HG03457 (cell line): Measurements from ENCODE around the gene CYP3A7.
"Not testable (repeated sequence)": the region's sequence is repeated elsewhere in the genome, so short reads cannot be mapped to it uniquely, and the experiment has no call there.

Source experiments
- ATAC-seq: cut with Tn5 transposase; IDR thresholded peaks from one replicate; pipeline ENCODE4 v1.9.1; 2021; ENCODE audit warnings: moderate number of reproducible peaks; ENCODE audit not compliant: unreplicated experiment

CYP3A7 gene

DNA sequence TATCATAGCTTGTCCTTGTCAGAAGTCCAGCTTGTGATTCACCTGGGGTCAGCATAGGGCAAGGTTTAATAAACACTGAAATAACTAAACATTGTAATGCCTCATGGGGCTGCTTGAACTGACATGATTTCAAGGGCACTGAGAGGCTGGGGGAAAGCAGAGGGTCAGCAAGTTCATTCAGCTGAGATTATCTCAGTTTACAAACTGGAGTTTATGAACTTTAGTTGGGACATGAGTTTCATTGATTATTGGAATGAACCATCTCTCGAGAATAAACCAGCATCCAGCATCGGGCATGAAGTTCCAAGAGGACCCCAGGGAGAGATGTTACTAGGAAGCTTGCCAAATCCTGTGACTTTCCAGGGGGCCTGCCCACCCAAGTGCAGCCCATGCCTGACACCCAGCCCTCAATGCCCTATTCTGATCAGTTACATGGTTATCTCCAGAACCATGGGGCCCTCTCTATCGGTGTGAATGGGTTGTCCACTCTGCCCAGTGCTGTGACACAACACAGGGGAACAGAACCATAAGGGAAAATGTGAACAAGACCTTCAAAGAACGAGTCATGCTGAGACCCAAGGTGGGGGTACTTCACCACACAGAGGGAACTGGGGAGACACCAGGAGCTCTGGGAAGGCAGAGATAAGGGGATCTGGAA is 7.9 kb upstream of the CYP3A7 start:
- no peak for ATAC-seq

- ATAC-seq: no peak
These were observed 6.4 kb upstream of the CYP3A7 start for GRCh38 chr7:99741441-99741795.

- ATAC-seq: no peak
These were observed 5.8 kb upstream of the CYP3A7 start for GRCh38 chr7:99740573-99741440.

- ATAC-seq: no peak
These were observed 4.9 kb upstream of the CYP3A7 start for GRCh38 chr7:99739699-99740572.

DNA sequence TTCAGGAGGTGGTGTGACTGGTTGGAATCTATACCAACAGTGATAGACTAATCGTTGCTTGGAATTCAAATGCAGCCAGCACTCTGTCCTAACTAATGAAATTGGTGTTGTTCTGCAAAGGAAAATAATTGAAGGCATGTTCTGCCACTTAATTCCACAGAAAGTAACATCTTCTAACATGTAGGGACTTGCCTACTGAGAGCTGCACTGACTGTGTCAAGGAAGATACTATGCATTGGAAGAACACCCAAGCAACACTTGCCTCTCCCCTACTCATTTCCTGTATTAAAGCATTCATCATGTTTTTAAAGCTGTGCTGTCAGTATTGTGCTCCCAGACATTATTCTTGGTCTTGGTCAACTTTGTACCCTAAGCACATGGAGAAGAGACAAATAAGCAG is 2.7 kb upstream of the CYP3A7 start:
- ATAC-seq: no peak

DNA sequence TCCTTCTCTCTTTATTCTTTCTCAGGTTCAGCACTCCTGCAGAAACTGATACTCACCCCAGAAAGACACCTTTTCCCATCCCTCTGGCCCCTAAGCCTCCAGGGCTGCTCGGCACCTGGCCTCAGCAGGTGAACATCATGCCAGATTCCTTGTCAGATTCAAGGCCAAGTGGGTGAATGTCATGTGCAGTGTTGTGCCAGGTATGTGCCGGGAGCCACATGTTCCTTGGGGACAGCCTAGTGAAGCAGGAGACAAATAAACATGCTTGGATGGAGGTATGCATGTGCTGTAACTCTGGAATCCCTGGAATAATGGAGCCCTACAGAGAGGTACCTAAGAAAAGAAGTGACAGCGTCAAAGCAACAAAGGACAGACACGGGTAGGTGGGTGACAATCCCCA is 1.7 kb upstream of the CYP3A7 start:
- ATAC-seq: not testable (repeated sequence)

- no peak for ATAC-seq
These were observed 1.5 kb downstream of the CYP3A7 start for GRCh38 chr7:99733448-99733847.

DNA sequence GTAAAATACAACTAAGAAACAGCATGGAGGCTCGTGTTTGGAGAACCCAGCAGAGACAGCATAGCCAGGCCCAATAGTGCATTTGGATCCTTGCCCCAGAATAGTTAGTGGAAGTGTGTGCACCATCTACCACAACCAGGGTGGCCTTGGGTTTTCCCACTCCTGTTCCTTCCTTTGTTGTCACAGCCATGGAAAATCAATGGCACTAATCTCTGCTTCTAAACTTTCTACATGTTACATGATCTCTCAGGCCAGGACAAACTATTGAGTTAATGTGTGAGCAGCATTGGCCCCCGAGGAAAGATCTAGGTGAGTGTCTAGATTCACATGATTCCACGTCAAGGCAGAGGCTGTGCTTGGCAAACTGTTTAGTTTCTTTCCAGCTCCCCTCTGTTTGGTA is 2.0 kb downstream of the CYP3A7 start:
- ATAC-seq: no peak

- no peak for ATAC-seq
These were observed 3.2 kb downstream of the CYP3A7 start for GRCh38 chr7:99731638-99732374.

DNA sequence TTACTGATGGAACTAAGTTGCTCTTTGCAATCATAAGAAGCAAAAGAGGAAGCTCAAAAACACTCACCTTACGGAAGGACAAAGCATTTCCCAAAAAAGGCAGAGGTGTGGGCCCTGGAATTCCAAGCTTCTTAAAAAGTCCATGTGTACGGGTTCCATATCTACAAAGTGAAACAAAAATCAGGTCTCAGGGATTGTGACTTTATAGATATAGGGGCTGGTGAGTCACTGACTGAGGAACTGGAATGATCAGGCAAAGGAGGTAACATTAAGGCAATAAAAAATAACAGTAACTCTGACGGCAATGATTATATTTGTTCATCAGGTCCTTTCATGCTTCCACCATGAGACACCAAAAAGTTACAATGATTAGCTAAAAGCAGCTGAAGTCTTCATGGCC is 4.0 kb downstream of the CYP3A7 start:
- ATAC-seq: no peak

DNA sequence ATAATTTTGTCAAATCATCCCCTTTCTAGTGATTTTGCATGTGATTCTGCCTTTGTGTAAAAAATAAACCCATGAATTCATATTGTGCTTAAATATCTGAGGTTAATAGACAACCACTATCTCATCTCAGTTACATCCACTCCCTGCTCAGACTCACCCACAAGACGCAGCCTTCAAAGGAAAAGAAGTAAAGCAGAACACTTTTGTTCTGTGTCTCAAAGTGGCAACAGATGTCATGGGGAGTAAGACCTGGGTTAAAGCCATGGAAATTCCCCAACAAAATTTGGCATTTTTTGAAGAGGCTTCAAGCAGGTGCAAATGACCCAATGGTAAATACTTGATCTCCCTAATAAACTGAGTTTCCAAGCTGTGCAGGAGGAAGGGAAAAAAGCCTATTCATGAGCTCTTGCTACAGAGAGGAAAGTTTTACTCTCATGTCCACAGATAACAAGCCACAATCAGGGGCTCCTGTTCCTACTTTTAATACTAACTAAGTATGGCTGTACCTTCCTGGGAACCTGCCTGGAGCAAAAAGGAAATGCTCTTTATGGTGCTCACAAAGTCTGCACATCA is 4.7 kb downstream of the CYP3A7 start:
- no peak for ATAC-seq

- no peak for ATAC-seq
These were observed 5.3 kb downstream of the CYP3A7 start for GRCh38 chr7:99729486-99730237.

DNA sequence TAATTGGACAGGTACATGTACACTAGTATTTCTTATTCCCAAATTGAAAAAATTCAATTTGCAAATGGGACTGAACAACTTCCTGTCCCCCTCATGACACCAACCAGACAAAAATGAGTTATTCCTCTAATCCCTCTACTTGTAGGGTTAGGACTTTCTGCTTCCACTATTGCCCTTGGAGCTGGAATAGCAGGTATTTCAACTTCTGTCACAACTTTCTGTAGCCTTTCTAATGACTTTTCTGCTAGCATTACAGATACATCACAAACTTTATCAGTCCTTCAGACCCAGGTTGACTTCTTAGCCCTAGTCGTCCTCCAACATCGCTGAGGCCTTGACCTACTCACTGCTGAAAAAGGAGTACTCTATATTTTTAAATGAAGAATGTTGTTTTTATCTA is 6.4 kb downstream of the CYP3A7 start:
- ATAC-seq: no peak

DNA sequence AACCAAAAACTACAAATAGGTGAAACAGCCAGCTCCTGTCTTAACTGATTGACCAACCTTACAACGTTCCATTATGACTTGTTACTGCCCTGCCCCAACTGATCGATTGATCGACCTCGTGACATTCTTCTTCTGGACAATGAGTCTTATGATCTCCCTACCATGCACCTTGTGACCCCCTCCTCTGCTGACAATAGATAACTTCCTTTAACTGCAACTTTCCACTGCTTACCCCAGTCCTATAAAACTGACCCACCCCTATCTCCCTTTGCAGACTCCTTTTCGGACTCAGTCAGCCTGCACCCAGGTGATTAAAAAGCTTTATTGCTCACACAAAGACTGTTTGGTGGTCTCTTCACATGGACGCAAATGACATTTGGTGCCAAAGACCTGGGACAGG is 11.8 kb downstream of the CYP3A7 start:
- ATAC-seq: not testable (repeated sequence)

DNA sequence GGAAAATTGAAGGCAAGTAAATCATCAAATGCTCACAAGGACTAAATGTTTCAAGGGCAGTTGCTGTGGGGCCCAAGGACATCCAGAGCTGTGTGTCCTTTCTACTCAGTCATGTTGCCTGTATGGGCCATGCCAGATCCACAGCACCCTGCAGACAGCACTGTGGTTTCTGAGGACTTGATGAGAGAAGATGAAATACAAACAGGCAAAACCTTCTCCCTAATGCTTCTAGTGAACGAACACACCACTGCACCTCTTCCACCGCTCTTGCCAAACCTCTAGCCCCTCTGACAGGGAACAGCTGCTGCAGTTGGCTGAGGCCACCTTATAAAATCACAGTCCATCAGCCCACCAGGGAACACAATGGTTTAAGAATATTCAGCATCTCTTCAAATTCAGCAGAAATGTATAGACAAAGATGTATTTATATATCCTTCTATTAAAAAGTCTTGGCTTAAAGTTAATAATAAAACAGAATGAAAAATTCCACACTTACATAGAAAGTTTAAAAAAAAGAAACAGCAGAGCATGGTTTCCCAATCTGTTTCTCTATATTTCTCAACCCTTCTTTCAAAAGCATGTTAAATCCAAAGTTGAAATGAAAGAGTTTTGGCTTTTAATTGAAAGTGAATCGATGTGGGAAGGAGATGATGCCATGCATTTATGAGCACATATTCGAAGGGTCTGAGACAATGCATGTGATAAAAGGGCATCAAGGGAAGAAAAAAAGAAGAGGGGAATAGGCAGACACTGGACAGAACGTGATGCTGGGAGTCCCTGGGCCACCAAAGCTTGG is 14.0 kb downstream of the CYP3A7 start:
- no peak for ATAC-seq

DNA sequence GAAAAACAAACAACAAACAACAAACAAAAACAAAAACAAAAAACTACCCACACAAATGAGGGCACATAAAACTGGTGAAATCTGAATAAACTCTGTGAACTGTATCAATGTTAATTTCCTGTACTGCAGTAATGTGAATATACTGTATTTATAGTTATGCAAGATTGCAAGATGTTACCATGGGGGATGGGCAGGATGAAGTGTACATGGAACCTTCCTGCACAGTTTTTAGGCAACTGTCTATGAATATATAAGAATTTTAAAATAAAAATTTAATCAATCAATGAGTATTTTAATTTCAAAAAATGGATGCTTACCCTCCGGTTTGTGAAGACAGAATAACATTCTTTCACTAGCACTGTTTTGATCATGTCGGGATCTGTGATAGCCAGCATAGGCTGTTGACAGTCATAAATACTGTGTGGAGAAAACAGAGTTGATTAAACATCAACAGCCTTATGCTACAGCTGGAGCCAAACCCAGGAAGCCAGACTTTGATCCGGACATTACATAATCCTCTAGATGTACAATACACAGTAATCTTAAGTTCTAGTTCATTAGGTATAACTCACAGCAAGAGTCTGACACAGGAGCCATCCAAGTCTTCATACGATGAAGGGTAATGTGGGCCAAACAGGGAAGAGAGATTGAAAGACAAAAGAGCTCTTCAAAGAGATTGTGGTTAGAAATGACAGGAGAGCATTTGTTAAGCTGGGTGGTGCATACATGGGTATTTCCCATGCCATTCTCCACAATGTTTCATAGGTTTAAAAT is 14.8 kb downstream of the CYP3A7 start:
- no peak for ATAC-seq

GRCh38 chr7:99713995-99714570 is 20.9 kb downstream of the CYP3A7 start:
- no peak for ATAC-seq
